Duodenal mucosa (tissue), 2 donors: ENCODE results near the gene COL7A1.

ENCODE experiments used
- H3K27ac ChIP-seq: one replicate; pipeline ENCODE4 v1.7.0; 2013; ENCODE audit warnings: low read depth, low read length
- H3K27me3 ChIP-seq, 2 donors: one replicate each; pipeline ENCODE4 v1.7.0; 2013; ENCODE audit warnings: low read length in 2 of 2, control low read depth in 1 of 2; ENCODE audit not compliant: insufficient read depth in 2 of 2, control insufficient read depth in 1 of 2
- H3K36me3 ChIP-seq, 2 donors: one replicate each; pipeline ENCODE4 v1.7.0; 2013; ENCODE audit warnings: low read length in 2 of 2, control low read depth in 1 of 2; ENCODE audit not compliant: insufficient read depth in 2 of 2, control insufficient read depth in 1 of 2
- H3K4me1 ChIP-seq, 2 donors: one replicate each; pipeline ENCODE4 v1.7.0; 2013; ENCODE audit warnings: low read length in 2 of 2, control low read depth in 1 of 2; ENCODE audit not compliant: insufficient read depth in 2 of 2, control insufficient read depth in 1 of 2
- H3K4me3 ChIP-seq, 2 donors: one replicate each; pipeline ENCODE4 v1.7.0; 2013; ENCODE audit warnings: low read length in 2 of 2, low read depth in 1 of 2
- H3K9ac ChIP-seq, 2 donors: one replicate each; pipeline ENCODE4 v1.7.0; 2013; ENCODE audit warnings: low read length in 2 of 2, low read depth in 1 of 2
- H3K9me3 ChIP-seq, 2 donors: one replicate each; pipeline ENCODE4 v1.7.0; 2013; ENCODE audit warnings: low read length in 2 of 2, control low read depth in 1 of 2; ENCODE audit not compliant: control insufficient read depth in 1 of 2

COL7A1 gene

DNA sequence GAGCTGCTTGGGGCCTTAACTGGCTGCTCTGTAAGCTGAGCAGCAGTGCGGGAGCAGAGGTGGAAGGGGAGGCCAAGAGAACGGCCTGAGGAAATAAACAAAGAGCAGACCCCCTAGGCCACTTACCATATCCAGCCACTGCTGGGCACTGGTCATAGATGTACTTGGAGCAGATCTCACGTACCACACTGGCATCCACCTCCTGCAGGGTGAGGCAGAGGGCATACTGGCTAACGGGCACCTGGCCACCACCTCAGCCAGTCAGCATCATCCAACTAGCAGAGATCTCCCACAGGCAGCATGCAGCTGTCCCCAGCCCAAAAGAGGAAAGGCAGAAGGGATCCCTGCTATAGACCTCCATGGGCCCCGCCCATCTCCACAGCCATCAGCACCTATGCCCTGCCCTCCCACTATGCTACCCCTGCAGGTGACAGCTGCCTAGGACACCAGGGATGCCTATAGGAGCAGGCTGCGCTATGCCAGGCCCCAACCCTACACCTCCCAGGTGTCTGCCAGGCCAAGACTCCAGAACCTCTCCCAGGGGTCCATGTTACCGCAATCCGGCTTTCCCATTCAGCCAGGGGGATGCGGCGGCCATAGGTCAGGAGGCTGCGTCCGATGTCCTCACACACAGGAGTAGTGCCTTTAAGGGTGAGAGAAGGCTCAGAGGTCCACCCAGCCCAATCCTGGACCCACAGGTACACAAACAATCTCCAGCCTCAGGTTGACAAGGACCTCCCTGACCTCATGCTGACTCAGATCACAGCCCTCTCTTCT, 4.6 kb upstream of the COL7A1 start:
- Histone ChIP-seq H3K9me3 (no peaks in the 10 kb centered on the region), H3K27ac (no peak overlapping the region), H3K4me1 (peaks cover 0 to 31% of the 10 kb centered on the region in 2 donors), H3K27me3 (peaks cover 0 to 4% of the 10 kb centered on the region in 2 donors), H3K4me3 (no peak overlapping the region), H3K36me3 (peaks cover 51 to 72% of the 10 kb centered on the region in 2 donors), H3K9ac (peak overlapping the region in 1 of 2 donors; percentile 10)

DNA sequence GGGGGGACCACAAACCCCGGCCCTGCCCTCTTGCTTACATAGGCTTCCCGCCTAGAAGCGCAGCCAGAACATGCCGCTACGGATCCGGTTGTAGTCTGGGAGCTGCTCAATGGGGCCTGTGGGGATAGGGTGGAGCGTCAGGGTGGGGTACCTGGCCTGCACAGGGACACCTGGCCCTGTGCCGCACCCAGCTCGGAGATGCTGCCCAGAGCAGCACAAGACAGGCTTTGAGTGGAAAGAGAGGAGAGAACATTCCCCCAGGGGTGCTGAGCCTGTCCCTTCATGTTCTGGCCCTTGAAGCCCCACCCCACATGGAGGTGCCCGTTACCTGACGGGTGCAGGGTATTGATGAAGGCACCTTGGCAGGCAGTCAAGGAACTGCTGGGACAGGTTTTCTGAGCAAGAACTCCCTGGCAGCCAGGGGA, 4.0 kb upstream of the COL7A1 start:
- no peaks in the 10 kb centered on the region for H3K9me3 ChIP-seq
- peaks cover 0 to 5% of the 10 kb centered on the region in 2 donors for H3K27me3 ChIP-seq
- peaks cover 45 to 66% of the 10 kb centered on the region in 2 donors for H3K36me3 ChIP-seq
- H3K4me3 ChIP-seq, result no peak overlapping the region
- peak overlapping the region in 1 of 2 donors; percentile 10 for H3K9ac ChIP-seq
- peaks cover 0 to 35% of the 10 kb centered on the region in 2 donors for H3K4me1 ChIP-seq
- H3K27ac ChIP-seq, result peak overlapping the region; percentile 23

- Histone ChIP-seq H3K4me1 (peaks cover 0 to 35% of the 10 kb centered on the region in 2 donors), H3K4me3 (no peak overlapping the region), H3K27me3 (peaks cover 0 to 5% of the 10 kb centered on the region in 2 donors), H3K9me3 (no peaks in the 10 kb centered on the region), H3K27ac (peak overlapping the region; percentile 70), H3K9ac (no peak overlapping the region), H3K36me3 (peaks cover 39 to 60% of the 10 kb centered on the region in 2 donors)
Observed at GRCh38 chr3:48598323-48599076, 3.4 kb upstream of the COL7A1 start.

DNA sequence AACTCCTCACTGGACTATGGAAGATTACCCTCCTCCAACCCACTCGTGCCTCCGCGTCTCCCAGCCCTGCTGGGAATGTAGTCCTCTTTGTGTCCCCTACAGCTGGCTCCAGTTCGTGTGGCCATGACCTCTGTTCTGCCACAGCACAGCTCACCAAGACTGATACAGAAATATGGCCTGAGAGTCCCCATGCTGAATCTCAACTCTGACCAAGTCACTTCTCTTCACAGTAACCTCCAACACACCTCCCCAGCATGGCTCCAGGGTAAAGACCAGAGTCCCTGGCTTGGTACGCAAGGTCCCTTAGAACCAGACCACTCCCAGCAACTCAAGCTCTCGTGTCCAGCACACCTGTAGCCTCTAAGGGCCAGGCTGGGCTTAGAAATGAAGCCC, 2.3 kb upstream of the COL7A1 start:
- peak overlapping the region; percentile 24 for H3K27ac ChIP-seq

GRCh38 chr3:48596676-48597407, 1.7 kb upstream of the COL7A1 start:
- peaks cover 3 to 5% of the 10 kb centered on the region in 2 donors for H3K27me3 ChIP-seq
- H3K9me3 ChIP-seq, result no peaks in the 10 kb centered on the region
- peaks cover 28 to 44% of the 10 kb centered on the region in 2 donors for H3K36me3 ChIP-seq
- H3K4me1 ChIP-seq, result peaks cover 0 to 35% of the 10 kb centered on the region in 2 donors
- no peak overlapping the region for H3K9ac ChIP-seq
- no peak overlapping the region for H3K4me3 ChIP-seq
- H3K27ac ChIP-seq, result no peak overlapping the region

More for the DNA sequence above, 2.3 kb upstream of the COL7A1 start:
- H3K9me3 ChIP-seq, result no peaks in the 10 kb centered on the region
- peaks cover 0 to 35% of the 10 kb centered on the region in 2 donors for H3K4me1 ChIP-seq
- H3K9ac ChIP-seq, result no peak overlapping the region
- no peak overlapping the region for H3K4me3 ChIP-seq
- peaks cover 3 to 5% of the 10 kb centered on the region in 2 donors for H3K27me3 ChIP-seq
- H3K36me3 ChIP-seq, result peaks cover 31 to 49% of the 10 kb centered on the region in 2 donors

- Histone ChIP-seq H3K27me3 (peaks cover 3 to 5% of the 10 kb centered on the region in 2 donors), H3K9ac (no peak overlapping the region), H3K4me3 (no peak overlapping the region), H3K36me3 (peaks cover 21 to 37% of the 10 kb centered on the region in 2 donors), H3K4me1 (peaks cover 0 to 35% of the 10 kb centered on the region in 2 donors), H3K9me3 (no peaks in the 10 kb centered on the region), H3K27ac (no peak overlapping the region)
Observed at GRCh38 chr3:48596157-48596556, 1.0 kb upstream of the COL7A1 start.

DNA sequence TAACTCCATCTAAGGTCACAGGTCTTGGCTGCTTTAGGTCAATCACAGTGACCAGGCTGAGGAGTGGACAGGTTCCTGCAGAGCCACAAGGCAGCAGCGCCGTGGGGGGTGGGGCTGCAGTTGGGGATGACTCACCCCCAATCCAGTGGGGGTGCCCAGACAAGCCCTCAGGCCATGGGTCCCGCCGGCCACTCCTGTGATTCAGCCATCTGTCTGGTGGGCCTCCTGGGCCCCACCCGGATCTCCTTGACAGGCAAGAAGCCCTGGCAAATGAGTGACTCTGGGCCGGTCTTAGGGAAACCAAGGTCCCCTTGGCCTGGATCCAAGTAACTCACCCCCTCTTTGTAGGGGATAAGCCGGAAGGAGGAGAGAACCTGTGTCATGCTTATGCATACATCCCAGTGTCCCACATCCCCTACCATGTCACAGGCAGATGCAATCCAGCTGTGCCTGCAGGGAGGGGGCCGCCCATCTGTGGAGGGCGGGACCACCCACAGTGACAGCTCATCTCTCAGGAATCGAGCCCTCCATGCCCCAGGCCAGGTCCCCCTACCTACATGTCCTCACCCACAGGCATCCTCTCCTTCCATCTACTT, 495 bp upstream of the COL7A1 start:
- Histone ChIP-seq H3K27ac (no peak overlapping the region), H3K9ac (no peak overlapping the region), H3K36me3 (peaks cover 15 to 32% of the 10 kb centered on the region in 2 donors), H3K4me1 (peaks cover 0 to 35% of the 10 kb centered on the region in 2 donors), H3K27me3 (peaks cover 3 to 5% of the 10 kb centered on the region in 2 donors), H3K9me3 (no peaks in the 10 kb centered on the region), H3K4me3 (no peak overlapping the region)

DNA sequence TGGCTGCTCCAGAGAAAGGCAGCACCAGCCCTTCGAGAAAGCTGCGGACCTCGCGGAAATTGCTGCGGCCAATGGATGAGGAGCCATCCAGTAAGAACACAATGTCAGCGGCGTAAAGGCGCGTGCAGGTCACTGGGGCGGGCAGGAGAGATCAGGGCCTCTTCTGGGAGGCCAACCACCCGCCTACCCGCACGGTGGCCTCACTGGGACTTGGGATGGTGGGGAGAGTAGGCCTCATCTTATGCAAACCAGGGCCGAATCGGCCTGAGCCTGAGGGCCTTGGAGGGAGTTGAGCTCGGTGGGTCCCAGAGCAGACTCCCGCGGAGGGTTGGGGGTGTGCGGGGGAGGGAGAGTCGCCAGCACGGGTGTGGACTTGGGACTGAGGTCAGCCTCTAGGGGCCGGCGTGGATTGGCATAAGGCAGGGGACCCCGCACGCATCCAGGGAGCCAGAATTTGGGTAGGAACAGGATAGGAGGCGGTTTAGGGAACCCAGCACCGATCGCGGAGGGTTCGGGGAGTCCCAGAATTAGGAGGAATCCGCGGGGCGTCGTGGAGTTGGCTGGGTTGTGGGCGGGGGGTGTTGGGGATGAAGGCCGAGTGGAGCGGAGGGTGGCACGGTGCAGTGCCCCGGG, 596 bp downstream of the COL7A1 start:
- H3K9me3 ChIP-seq, result no peaks in the 10 kb centered on the region
- peak overlapping the region; percentile 5 to 59 for H3K4me3 ChIP-seq
- H3K36me3 ChIP-seq, result peaks cover 4 to 21% of the 10 kb centered on the region in 2 donors
- no peak overlapping the region for H3K27ac ChIP-seq
- H3K27me3 ChIP-seq, result peaks cover 3 to 5% of the 10 kb centered on the region in 2 donors
- H3K4me1 ChIP-seq, result peaks cover 0 to 31% of the 10 kb centered on the region in 2 donors
- peak overlapping the region in 1 of 2 donors; percentile 10 for H3K9ac ChIP-seq

DNA sequence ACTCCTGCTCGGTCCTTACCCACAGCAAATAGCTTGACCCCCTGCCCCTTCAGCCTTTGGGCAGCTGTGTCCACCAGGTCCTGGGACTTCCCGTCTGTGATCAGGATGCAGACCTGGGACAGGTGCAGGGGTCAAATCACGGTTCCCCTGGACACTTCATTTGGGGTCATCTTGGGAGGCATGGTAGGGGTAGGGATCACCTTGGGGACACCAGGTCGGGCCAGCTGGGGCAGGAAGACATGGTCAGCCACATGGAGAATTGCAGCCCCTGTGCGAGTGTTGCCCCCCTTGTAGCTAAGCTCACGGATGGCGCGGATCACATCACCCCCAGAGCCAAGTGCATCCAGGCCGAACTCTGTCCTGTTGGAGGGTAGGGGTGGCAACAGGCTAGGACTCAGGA, 1.8 kb downstream of the COL7A1 start:
- Histone ChIP-seq H3K4me1 (peaks cover 0 to 22% of the 10 kb centered on the region in 2 donors), H3K9ac (no peak overlapping the region), H3K36me3 (peaks cover 0 to 9% of the 10 kb centered on the region in 2 donors), H3K4me3 (no peak overlapping the region), H3K27ac (no peak overlapping the region), H3K27me3 (peaks cover 3 to 5% of the 10 kb centered on the region in 2 donors), H3K9me3 (no peaks in the 10 kb centered on the region)
